Renal pelvis (tissue), 4 donors: Measurements from ENCODE around the gene ARPC1B. TPM values are rescaled to one million over a fixed set of nuclear protein-coding genes. Genes with fewer than 3 reads are reported as not detected.

Experiments
- DNase-seq: peaks from one replicate; pipeline ENCODE4 v3.0.0-alpha.2; 2013
- polyA plus RNA-seq, 3 donors: library from polyadenylated mRNA; unstranded; fragments of 120-200 nt; gene quantifications; one replicate each; pipeline ENCODE4 v1.2.1, GENCODE V29; 2013; ENCODE audit not compliant: insufficient read length in 3 of 3

Gene ARPC1B
- polyA plus RNA-seq, 3 donors: 35.9 to 44.2 (median 38.4) TPM

- no peak for DNase-seq
Observed at GRCh38 chr7:99437946-99438572, 63.5 kb downstream of the ARPC1B start.

- peak; percentile 95 for DNase-seq
Observed at GRCh38 chr7:99438573-99439480, 64.3 kb downstream of the ARPC1B start, which contains the start of the genes CPSF4 and PTCD1. CPSF4 (plus strand) TSS chr7:99438943; CDS start chr7:99439083, 140 bp downstream. PTCD1 (minus strand) TSS chr7:99438798; CDS start chr7:99435242, 3,556 bp downstream.

GRCh38 chr7:99440195-99440594 is 65.7 kb downstream of the ARPC1B start:
- no peak for DNase-seq

Other genes starting within 250 kb of the ARPC1B start
- 10 to 100 TPM; 14.3 to 19.6 (median 18.9) TPM for gene SMURF1, start 230.6 kb upstream of the ARPC1B start, polyA plus RNA-seq
- not detected for gene KPNA7, start 166.6 kb upstream of the ARPC1B start, polyA plus RNA-seq
- gene MYH16, start 101.9 kb upstream of the ARPC1B start, polyA plus RNA-seq: under 1 TPM; 0.06 to 0.39 (median 0.31) TPM
- gene ARPC1A, start 48.8 kb upstream of the ARPC1B start, polyA plus RNA-seq: 100 to 1,000 TPM in 2 of 3 donors, 10 to 100 TPM in 1; 98.8 to 110 (median 107) TPM
- 100 to 1,000 TPM; 133 to 171 (median 146) TPM for gene PDAP1, start 33.9 kb downstream of the ARPC1B start, polyA plus RNA-seq
- gene BUD31, start 34.2 kb downstream of the ARPC1B start, polyA plus RNA-seq: 100 to 1,000 TPM; 105 to 108 (median 108) TPM
- 1 to 10 TPM; 5.2 to 6.0 (median 5.8) TPM for gene PTCD1, start 64.1 kb downstream of the ARPC1B start, polyA plus RNA-seq
- 10 to 100 TPM; 37.2 to 44.3 (median 40.9) TPM for gene CPSF4, start 64.2 kb downstream of the ARPC1B start, polyA plus RNA-seq
- gene ATP5MF, start 91.4 kb downstream of the ARPC1B start, polyA plus RNA-seq: 100 to 1,000 TPM; 366 to 481 (median 400) TPM
- 10 to 100 TPM; 19.5 to 66.4 (median 55.6) TPM for gene ZNF789, start 98.2 kb downstream of the ARPC1B start, polyA plus RNA-seq
- 10 to 100 TPM; 12.1 to 18.3 (median 17.5) TPM for gene ZNF394, start 125.6 kb downstream of the ARPC1B start, polyA plus RNA-seq
- 10 to 100 TPM; 14.2 to 16.5 (median 15.0) TPM for gene ZKSCAN5, start 129.9 kb downstream of the ARPC1B start, polyA plus RNA-seq
- gene FAM200A, start 177.4 kb downstream of the ARPC1B start, polyA plus RNA-seq: 10 to 100 TPM; 12.5 to 15.6 (median 14.5) TPM
- gene ZNF655, start 183.9 kb downstream of the ARPC1B start, polyA plus RNA-seq: 100 to 1,000 TPM in 2 of 3 donors, 10 to 100 TPM in 1; 63.5 to 108 (median 103) TPM
- gene TMEM225B, start 223.5 kb downstream of the ARPC1B start, polyA plus RNA-seq: 1 to 10 TPM; 1.4 to 2.8 (median 1.7) TPM
- 10 to 100 TPM; 19.0 to 21.0 (median 20.8) TPM for gene ZSCAN25, start 242.2 kb downstream of the ARPC1B start, polyA plus RNA-seq